Upper lobe of right lung (tissue), 1 donor: Measurements from ENCODE around the gene AGTRAP. TPM values are rescaled to one million over a fixed set of nuclear protein-coding genes. Genes with fewer than 3 reads are reported as not detected.

Source experiments
- ATAC-seq: fragments of 200-7000 bp; cut with Tn5 transposase; one replicate; pipeline ENCODE4 v1.9.1; 2020; ENCODE audit warnings: mild to moderate bottlenecking, moderate library complexity
- DNase-seq: peaks from one replicate; pipeline ENCODE4 v3.0.0-alpha.2; 2020
- H3K27ac ChIP-seq: fragments of 200-600 bp; one replicate; pipeline ENCODE4 v1.8.0; 2022
- H3K27me3 ChIP-seq: fragments of 200-600 bp; one replicate; pipeline ENCODE4 v1.8.0; 2022; ENCODE audit warnings: mild to moderate bottlenecking
- H3K36me3 ChIP-seq: fragments of 200-600 bp; one replicate; pipeline ENCODE4 v1.8.0; 2022
- H3K4me1 ChIP-seq: fragments of 200-600 bp; one replicate; pipeline ENCODE4 v1.8.0; 2022
- H3K4me3 ChIP-seq: fragments of 200-600 bp; one replicate; pipeline ENCODE4 v1.8.0; 2022; ENCODE audit warnings: mild to moderate bottlenecking
- H3K9me3 ChIP-seq: fragments of 200-600 bp; one replicate; pipeline ENCODE4 v1.8.0; 2022
- CTCF ChIP-seq: fragments of 200-600 bp; IDR thresholded peaks from one replicate; pipeline ENCODE4 v1.8.0; 2022; ENCODE audit warnings: antibody characterized with exemption
- intact Hi-C: fragments of 100-400 bp; cut with DNase I; formaldehyde crosslinking; loops from one replicate; pipeline ENCODE4 v1.11.0; 2022
- total RNA-seq: library from RNA; stranded (reverse); fragmentation: NEBNext Ultra II Directional; extraction: Animal tissue kit (Norgen Biotek cat#: 25700); gene quantifications from one replicate; pipeline ENCODE4 v1.2.1, GENCODE V29; 2021
- donor health status: DM: no; HTN: yes; CAD: no; lungs with severe emphysema.

The AGTRAP gene
- total RNA-seq, 1 donor from 2014 or later = 57.0 TPM

GRCh38 chr1:11759791-11760190 lies 23.9 kb downstream of the AGTRAP start:
- Histone ChIP-seq H3K27ac (no peak overlapping the region), H3K4me1 (no peaks in the 10 kb centered on the region), H3K36me3 (no peaks in the 10 kb centered on the region), H3K9me3 (no peaks in the 10 kb centered on the region), H3K4me3 (no peak overlapping the region), H3K27me3 (peaks cover 13% of the 10 kb centered on the region)
- no peak for DNase-seq
- no peak for TF ChIP-seq CTCF
- ATAC-seq = no peak
- intact Hi-C loops = no loop called here

DNA sequence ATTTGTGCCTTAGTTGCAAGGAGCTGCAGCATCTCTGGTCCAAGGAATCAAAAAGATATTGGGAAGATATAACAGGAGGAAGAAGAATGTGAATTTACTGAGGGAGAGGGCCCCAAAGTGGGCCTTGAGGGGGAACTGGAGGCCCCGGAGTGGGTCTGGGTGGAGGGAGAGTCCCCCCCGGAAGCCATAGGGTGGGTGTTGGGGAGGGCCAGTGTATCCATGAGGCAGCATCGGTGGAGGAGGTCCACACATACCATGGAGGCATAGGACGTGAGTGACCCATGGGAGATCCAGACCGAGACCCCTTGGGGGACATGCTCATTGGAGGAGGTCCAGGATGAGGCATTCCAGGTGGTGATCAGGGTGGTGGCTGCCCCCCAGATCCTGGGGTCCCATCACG lies 25.3 kb downstream of the AGTRAP start:
- DNase-seq = no peak
- peaks cover 13% of the 10 kb centered on the region for H3K27me3 ChIP-seq
- H3K4me1 ChIP-seq = no peaks in the 10 kb centered on the region
- intact Hi-C loops = no loop called here
- no peak overlapping the region for H3K4me3 ChIP-seq
- no peak for ATAC-seq
- H3K36me3 ChIP-seq = no peaks in the 10 kb centered on the region
- TF ChIP-seq CTCF = no peak
- no peak overlapping the region for H3K27ac ChIP-seq
- H3K9me3 ChIP-seq = no peaks in the 10 kb centered on the region

- H3K36me3 ChIP-seq = no peaks in the 10 kb centered on the region
- ATAC-seq = peak; percentile 68
- no peak within 1 kb of the TSS for H3K4me3 ChIP-seq
- intact Hi-C loops = no loop called here
- H3K4me1 ChIP-seq = no peaks in the 10 kb centered on the region
- H3K9me3 ChIP-seq = no peaks in the 10 kb centered on the region
- peaks cover 13% of the 10 kb centered on the region for H3K27me3 ChIP-seq
- DNase-seq = no peak
- TF ChIP-seq CTCF = no peak
- H3K27ac ChIP-seq = no peak within 1 kb of the TSS
Measured at GRCh38 chr1:11761988-11762406, 26.1 kb downstream of the AGTRAP start, which contains the start of gene C1orf167. TSS of gene C1orf167 (plus strand) at chr1:11762193. CDS start at chr1:11764401, 2,208 bp downstream.

GRCh38 chr1:11764115-11764514 lies 28.2 kb downstream of the AGTRAP start:
- Histone ChIP-seq H3K4me3 (no peak overlapping the region), H3K4me1 (no peaks in the 10 kb centered on the region), H3K27ac (no peak overlapping the region), H3K27me3 (peaks cover 13% of the 10 kb centered on the region), H3K36me3 (no peaks in the 10 kb centered on the region), H3K9me3 (no peaks in the 10 kb centered on the region)
- no peak for DNase-seq
- intact Hi-C loops = no loop called here
- TF ChIP-seq CTCF = no peak
- ATAC-seq = no peak

DNA sequence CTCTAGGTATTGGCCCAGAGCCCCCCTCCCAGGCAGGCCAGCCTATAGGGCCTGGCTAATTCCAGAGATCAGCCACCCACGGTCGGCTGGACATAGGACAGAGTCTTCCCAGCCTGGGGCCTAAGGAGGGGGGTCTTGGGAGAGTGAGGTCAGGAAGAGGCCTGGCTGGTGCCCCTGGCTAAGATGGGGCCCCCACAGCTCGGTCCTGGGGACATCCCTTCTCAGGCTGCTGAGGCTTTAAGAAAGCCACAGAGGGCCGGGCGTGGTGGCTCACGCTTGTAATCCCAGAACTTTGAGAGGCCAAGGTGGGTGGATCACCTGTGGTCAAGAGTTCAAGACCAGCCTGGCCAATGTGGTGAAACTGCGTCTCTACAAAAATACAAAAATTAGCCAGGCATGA lies 28.6 kb downstream of the AGTRAP start:
- Histone ChIP-seq H3K36me3 (no peaks in the 10 kb centered on the region), H3K4me3 (no peak overlapping the region), H3K27ac (no peak overlapping the region), H3K27me3 (peaks cover 13% of the 10 kb centered on the region), H3K4me1 (no peaks in the 10 kb centered on the region), H3K9me3 (no peaks in the 10 kb centered on the region)
- TF ChIP-seq CTCF = no peak
- intact Hi-C loops = no loop called here
- DNase-seq = no peak
- no peak for ATAC-seq
